ENCODE results near the gene DNAJB7.
A peak's percentile ranks its signal among the peaks of the same experiment; 100 is the strongest.
"Not testable (repeated sequence)": the region's sequence is repeated elsewhere in the genome, so short reads cannot be mapped to it uniquely, and the experiment has no call there.

Gene DNAJB7

DNA sequence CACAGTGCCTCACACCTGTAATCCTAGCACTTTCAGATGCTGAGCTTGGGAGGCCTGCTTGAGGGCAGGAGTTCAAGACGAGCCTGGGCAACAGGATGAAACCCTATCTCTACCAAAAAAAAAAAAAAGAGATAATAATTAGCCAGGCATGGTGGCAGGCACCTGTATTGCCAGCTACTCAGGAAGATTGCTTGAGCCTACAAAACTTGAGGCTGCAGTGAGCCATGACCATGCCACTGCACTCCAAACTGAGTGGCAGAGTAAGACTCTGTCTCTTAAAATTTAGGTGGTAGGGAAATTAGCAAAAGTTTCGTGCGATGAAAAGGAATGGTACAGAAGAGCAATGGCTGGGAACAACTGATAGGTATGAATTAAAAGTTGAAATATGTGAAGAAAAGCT, 23.4 kb downstream of the DNAJB7 start:
- DNase-seq = no peak

GRCh38 chr22:40834619-40835018, 27.3 kb downstream of the DNAJB7 start:
- DNase-seq = no peak

- DNase-seq = no peak
Measured at GRCh38 chr22:40829131-40829530, 32.8 kb downstream of the DNAJB7 start.

DNA sequence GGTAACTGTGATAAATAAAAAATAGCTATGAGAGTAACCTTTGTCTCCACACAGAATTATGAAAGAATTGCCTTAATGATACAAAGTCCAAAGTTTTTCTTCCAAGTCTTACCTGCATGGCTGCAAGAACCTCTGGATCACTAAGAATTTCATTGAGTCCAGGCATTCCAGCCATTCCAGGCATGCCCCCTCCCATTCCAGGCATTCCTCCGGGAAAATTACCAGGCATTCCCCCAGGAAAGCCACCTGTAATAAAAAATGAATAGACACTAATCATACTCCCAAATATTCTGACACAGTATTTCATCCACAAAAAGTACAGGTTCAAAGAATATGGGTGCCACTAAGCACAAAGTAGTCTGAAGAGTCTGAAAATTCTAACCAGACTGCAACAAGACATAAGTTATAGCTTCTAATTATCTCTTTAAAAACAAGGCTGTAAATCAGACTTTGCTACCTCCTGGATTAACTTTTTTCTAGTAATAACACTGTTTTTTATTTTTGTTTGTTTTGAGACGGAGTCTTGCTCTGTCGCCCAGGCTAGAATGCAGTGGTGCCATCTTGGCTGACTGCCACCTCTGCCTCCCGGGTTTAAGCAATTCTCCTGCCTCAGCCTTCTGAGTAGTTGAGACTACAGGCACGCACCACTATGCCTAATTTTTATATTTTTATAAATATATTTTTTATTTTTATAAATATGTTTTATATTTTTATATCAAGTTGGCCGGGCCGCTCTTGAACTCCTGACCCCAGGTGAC, 34.8 kb downstream of the DNAJB7 start:
- DNase-seq = no peak

DNA sequence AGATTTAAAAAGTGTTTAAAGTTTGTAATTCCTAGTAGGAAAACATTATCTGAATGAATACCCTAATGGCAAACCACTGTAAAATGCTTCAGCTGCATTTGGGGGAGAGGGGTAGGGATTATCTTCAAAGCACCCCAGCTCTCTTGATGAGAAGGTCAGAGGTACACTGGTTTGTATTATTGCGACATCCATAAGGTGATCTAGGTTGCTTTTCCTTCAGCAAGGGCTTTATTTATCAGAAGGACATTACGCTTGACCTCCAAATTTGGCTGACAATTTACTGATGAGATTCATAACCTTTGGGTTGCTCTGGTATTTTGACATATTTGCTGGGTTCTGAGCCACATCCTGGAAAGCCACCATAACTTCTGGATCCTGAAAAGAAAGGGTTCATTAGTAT, 35.6 kb downstream of the DNAJB7 start:
- DNase-seq = not testable (repeated sequence)

- no peak for DNase-seq
Measured at GRCh38 chr22:40823426-40823825, 38.5 kb downstream of the DNAJB7 start.

DNA sequence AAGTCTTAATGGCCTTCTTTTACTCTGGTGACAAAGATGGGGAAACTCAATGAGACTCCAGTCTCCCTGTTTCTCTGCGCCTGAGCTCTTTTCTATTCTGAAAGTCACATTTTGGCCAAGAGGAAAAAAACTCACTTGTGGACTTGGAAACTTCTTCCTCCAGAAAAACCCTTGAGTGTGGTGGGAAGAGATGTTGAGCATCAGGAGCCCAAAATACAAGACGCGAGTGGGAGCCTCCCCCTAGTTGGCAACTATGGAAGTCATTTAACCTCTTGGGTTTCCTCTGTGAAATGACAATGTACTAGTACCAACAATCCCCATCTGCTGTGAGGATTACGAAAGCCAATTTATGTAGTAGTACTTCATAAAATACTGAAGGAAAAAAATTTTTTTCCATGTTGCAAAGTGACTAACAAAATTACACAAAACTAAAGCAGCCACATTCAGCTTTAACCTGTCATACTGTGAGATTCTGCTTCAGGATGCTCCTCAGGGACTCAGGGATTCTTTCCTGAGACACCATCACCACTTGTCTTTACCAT, 42.2 kb downstream of the DNAJB7 start:
- no peak for DNase-seq

- DNase-seq = peak; percentile 82
Measured at GRCh38 chr22:40818747-40819598, 42.9 kb downstream of the DNAJB7 start, which contains the start of gene SLC25A17. Gene SLC25A17, minus strand, starts transcription at chr22:40819346. Its CDS starts 98 bp downstream, at chr22:40819248.

GRCh38 chr22:40818192-40818746, 43.6 kb downstream of the DNAJB7 start:
- peak; percentile 3 for DNase-seq

DNA sequence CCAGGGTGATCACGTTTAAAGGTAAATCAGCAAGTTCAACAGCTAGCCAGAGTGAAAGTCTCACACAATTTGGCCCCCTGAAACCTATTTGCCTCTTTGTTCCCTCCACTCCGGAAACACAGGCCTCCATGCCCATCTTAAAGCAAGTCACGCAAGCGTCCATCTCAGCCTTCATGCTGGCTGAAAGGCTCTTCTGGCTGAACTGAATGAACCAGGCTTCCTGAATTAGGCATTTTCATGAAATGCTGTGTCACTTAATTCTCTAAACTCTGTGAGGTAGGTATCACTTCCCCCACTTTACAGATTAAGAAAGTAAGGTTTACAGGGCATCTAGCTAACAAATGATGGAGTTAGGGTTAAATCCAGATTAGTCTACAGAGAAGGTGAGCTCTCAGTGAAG, 44.2 kb downstream of the DNAJB7 start:
- no peak for DNase-seq

DNA sequence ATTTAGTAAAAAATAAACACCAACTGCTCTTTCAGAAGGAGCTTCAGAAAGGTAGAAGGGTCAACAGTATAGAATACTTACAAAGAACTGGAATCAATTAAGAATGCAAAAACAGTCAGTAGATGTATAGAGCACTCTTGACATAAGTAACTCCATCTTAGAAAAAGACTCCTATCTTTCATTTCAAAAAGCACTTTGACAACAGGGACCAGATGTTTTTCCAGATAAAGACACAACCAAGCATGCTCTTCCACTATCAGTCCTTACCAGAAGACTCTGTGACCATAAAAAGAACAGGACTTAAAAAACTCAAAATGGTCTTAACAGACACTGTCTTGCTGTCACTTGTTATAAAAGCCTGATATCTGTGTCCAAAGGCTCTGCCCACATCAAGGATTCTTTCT, 48.0 kb downstream of the DNAJB7 start:
- no peak for DNase-seq

Measured in CD4-positive, alpha-beta T cell treated with Interferon gamma for 1 hour (primary cell).